WTC11 (cell line): Measurements from ENCODE around the gene UCP3. TPM values are rescaled to one million over a fixed set of nuclear protein-coding genes. Genes with fewer than 3 reads are reported as not detected.

Source experiments
- ATAC-seq: fragments of 200-7000 bp; cut with Tn5 transposase; 2 replicates; pipeline ENCODE4 v1.10.0; 2021; ENCODE audit warnings: mild to moderate bottlenecking, moderate library complexity
- CTCF ChIA-PET: fragments of 300-600 bp; sonication (Branson Sonifier 250); formaldehyde crosslinking; loops from one replicate; lab custom pipeline; 2021; ENCODE audit warnings: antibody characterized with exemption; lab: Charles Lee
- POLR2A ChIA-PET: fragments of 350-600 bp; sonication (Branson Sonifier 250); formaldehyde crosslinking; loops from one replicate; lab custom pipeline; 2021; ENCODE audit warnings: antibody characterized with exemption; lab: Charles Lee
- DNase-seq: peaks from one replicate; pipeline ENCODE4 v3.0.0; 2021; ENCODE audit warnings: low spot score
- H3K27ac Mint-ChIP-seq: 2 replicates; pipeline ENCODE4 v1.8.0; 2021; ENCODE audit warnings: mixed read lengths
- H3K27me3 Mint-ChIP-seq: 2 replicates; pipeline ENCODE4 v1.8.0; 2021; ENCODE audit warnings: low read depth, mild to moderate bottlenecking, moderate library complexity, mixed read lengths
- H3K36me3 Mint-ChIP-seq: 2 replicates; pipeline ENCODE4 v1.8.0; 2021; ENCODE audit warnings: mixed read lengths
- H3K4me1 Mint-ChIP-seq: 2 replicates; pipeline ENCODE4 v1.8.0; 2022; ENCODE audit warnings: mixed read lengths
- H3K4me3 Mint-ChIP-seq: 2 replicates; pipeline ENCODE4 v1.8.0; 2021; ENCODE audit warnings: mild to moderate bottlenecking, moderate library complexity, mixed read lengths
- H3K9me3 Mint-ChIP-seq: 2 replicates; pipeline ENCODE4 v1.8.0; 2021; ENCODE audit warnings: mixed read lengths
- ARID4B ChIP-seq: sonication (generic); formaldehyde crosslinking; IDR thresholded peaks from 2 replicates; pipeline ENCODE4 v1.8.0; 2023; ENCODE audit warnings: missing genetic modification reagents, mild to moderate bottlenecking, borderline replicate concordance
- CBFB ChIP-seq: sonication (generic); formaldehyde crosslinking; IDR thresholded peaks from 2 replicates; pipeline ENCODE4 v1.8.1; 2022; ENCODE audit warnings: mild to moderate bottlenecking, low read depth, missing genetic modification reagents
- CREB1 ChIP-seq: sonication (generic); formaldehyde crosslinking; IDR thresholded peaks from 2 replicates; pipeline ENCODE4 v1.8.0; 2023; ENCODE audit warnings: mild to moderate bottlenecking, missing genetic modification reagents
- CREM ChIP-seq: sonication (generic); formaldehyde crosslinking; IDR thresholded peaks from 2 replicates; pipeline ENCODE4 v1.8.1; 2022; ENCODE audit warnings: mild to moderate bottlenecking, missing genetic modification reagents, moderate library complexity
- ELF4 ChIP-seq: sonication (generic); formaldehyde crosslinking; IDR thresholded peaks from 2 replicates; pipeline ENCODE4 v1.8.1; 2022; ENCODE audit warnings: low read depth, mild to moderate bottlenecking, moderate library complexity, missing genetic modification reagents
- ETV6 ChIP-seq: sonication (generic); formaldehyde crosslinking; IDR thresholded peaks from 2 replicates; pipeline ENCODE4 v1.8.1; 2022; ENCODE audit warnings: mild to moderate bottlenecking, missing genetic modification reagents
- FOXJ3 ChIP-seq: sonication (generic); formaldehyde crosslinking; IDR thresholded peaks from 2 replicates; pipeline ENCODE4 v1.9.0; 2021; ENCODE audit warnings: missing genetic modification reagents, mild to moderate bottlenecking, borderline replicate concordance
- FOXP1 ChIP-seq: sonication (generic); formaldehyde crosslinking; IDR thresholded peaks from 2 replicates; pipeline ENCODE4 v1.8.0; 2022; ENCODE audit warnings: missing genetic modification reagents, mild to moderate bottlenecking, moderate library complexity, borderline replicate concordance
- GABPB1 ChIP-seq: sonication (generic); formaldehyde crosslinking; IDR thresholded peaks from 2 replicates; pipeline ENCODE4 v1.8.1; 2023; ENCODE audit warnings: mild to moderate bottlenecking, missing genetic modification reagents
- HMGA2 ChIP-seq: fragments of 250-450 bp; sonication (Bioruptor Pico); IDR thresholded peaks from 2 replicates; pipeline ENCODE4 v1.4.0; 2021; ENCODE audit warnings: mild to moderate bottlenecking, moderate library complexity
- RELA ChIP-seq: sonication (generic); formaldehyde crosslinking; IDR thresholded peaks from 2 replicates; pipeline ENCODE4 v1.8.1; 2022; ENCODE audit warnings: missing genetic modification reagents, mild to moderate bottlenecking, borderline replicate concordance
- SOX15 ChIP-seq: fragments of 250-450 bp; sonication (Bioruptor Pico); IDR thresholded peaks from 2 replicates; pipeline ENCODE4 v1.9.0; 2021; ENCODE audit warnings: mild to moderate bottlenecking
- ZBTB21 ChIP-seq: sonication (generic); formaldehyde crosslinking; IDR thresholded peaks from 2 replicates; pipeline ENCODE4 v1.8.1; 2023; ENCODE audit warnings: mild to moderate bottlenecking, missing genetic modification reagents, borderline replicate concordance
- ZNF138 ChIP-seq: sonication (generic); formaldehyde crosslinking; conservative IDR thresholded peaks from 2 replicates; pipeline ENCODE4 v1.8.1; 2022; ENCODE audit warnings: mild to moderate bottlenecking, moderate library complexity, missing genetic modification reagents
- ZNF219 ChIP-seq: sonication (generic); formaldehyde crosslinking; IDR thresholded peaks from 2 replicates; pipeline ENCODE4 v1.8.0; 2023; ENCODE audit warnings: missing genetic modification reagents, mild to moderate bottlenecking, borderline replicate concordance
- ZNF396 ChIP-seq: fragments of 250-450 bp; sonication (Bioruptor Pico); IDR thresholded peaks from 2 replicates; pipeline ENCODE4 v1.8.0; 2021; ENCODE audit warnings: mild to moderate bottlenecking, moderate library complexity, borderline replicate concordance
- ZNF671 ChIP-seq: fragments of 250-450 bp; sonication (Bioruptor Pico); IDR thresholded peaks from 2 replicates; pipeline ENCODE4 v1.8.0; 2021; ENCODE audit warnings: mild to moderate bottlenecking
- total RNA-seq: library from RNA; stranded (reverse); gene quantifications from 3 replicates; pipeline ENCODE4 v1.2.3, GENCODE V29; 2021
- TF ChIP-seq, protein P1 (sequence below): fragments of 250-450 bp; sonication (Bioruptor Pico); IDR thresholded peaks from 2 replicates; pipeline ENCODE4 v1.9.0; 2021; ENCODE audit warnings: mild to moderate bottlenecking
- TF ChIP-seq, protein P2 (sequence below): sonication (generic); formaldehyde crosslinking; IDR thresholded peaks from 2 replicates; pipeline ENCODE4 v1.8.0; 2022; ENCODE audit warnings: mild to moderate bottlenecking, missing genetic modification reagents
- TF ChIP-seq, protein P3 (sequence below): fragments of 250-450 bp; sonication (Bioruptor Pico); IDR thresholded peaks from 2 replicates; pipeline ENCODE4 v1.9.0; 2021; ENCODE audit warnings: moderate library complexity, mild to moderate bottlenecking, inconsistent platforms, borderline replicate concordance
- TF ChIP-seq, protein P4 (sequence below): sonication (generic); formaldehyde crosslinking; IDR thresholded peaks from 2 replicates; pipeline ENCODE4 v1.8.1; 2022; ENCODE audit warnings: mild to moderate bottlenecking, missing genetic modification reagents, moderate library complexity, borderline replicate concordance
- TF ChIP-seq, protein P5 (sequence below): sonication (generic); formaldehyde crosslinking; IDR thresholded peaks from 2 replicates; pipeline ENCODE4 v1.8.1; 2022; ENCODE audit warnings: low read depth, mild to moderate bottlenecking, moderate library complexity, missing genetic modification reagents, borderline replicate concordance

Gene UCP3
- total RNA-seq, 1 experiment from 2014 or later, result 0.55 TPM

DNA sequence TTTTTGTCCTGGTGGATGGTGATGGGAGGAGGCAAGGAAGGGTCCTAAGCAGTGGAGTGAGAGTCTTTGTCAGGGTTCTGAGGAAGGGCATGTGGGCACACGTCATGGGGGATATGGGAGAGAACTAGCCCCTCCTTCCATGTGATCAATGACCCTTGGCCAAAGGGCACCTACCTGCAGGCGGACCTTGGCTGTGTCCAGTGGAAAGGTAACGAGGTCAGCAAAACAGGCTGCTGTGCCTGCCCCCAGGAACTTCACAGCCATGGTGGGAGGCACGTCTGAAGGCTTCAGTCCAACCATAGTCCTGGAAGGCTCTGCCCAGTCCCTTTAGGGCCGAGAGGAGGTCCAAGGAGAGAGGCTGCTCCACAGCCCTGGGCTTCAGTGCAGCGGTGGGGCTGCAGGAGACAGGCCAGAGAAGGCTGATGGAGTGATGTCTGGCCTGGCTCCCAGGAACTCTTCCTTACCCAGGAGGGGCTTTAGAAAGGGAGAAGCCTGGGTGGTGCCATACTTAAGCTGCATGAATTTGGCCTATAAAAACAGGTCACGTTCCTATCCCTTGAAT is 2.1 kb downstream of the UCP3 start:
- CTCF ChIA-PET, result no interaction called here
- no peak overlapping the region for H3K4me3 Mint-ChIP-seq
- no peaks in the 10 kb centered on the region for H3K9me3 Mint-ChIP-seq
- TF ChIP-seq SOX15 (CRISPR knock-in tag) (no peak), ELF4 (CRISPR knock-in tag) (no peak), ZBTB21 (CRISPR knock-in tag) (no peak), RELA (no peak), ZNF396 (CRISPR knock-in tag) (no peak), ZNF671 (CRISPR knock-in tag) (no peak), FOXJ3 (CRISPR knock-in tag) (no peak), CREB1 (no peak), FOXP1 (no peak), CREM (CRISPR knock-in tag) (no peak), ZNF219 (CRISPR knock-in tag) (no peak), ETV6 (CRISPR knock-in tag) (no peak), ARID4B (CRISPR knock-in tag) (no peak), CBFB (CRISPR knock-in tag) (no peak)
- TF ChIP-seq, protein P1, sequence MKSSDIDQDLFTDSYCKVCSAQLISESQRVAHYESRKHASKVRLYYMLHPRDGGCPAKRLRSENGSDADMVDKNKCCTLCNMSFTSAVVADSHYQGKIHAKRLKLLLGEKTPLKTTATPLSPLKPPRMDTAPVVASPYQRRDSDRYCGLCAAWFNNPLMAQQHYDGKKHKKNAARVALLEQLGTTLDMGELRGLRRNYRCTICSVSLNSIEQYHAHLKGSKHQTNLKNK (CRISPR knock-in tag), result no peak
- TF ChIP-seq, protein P2, sequence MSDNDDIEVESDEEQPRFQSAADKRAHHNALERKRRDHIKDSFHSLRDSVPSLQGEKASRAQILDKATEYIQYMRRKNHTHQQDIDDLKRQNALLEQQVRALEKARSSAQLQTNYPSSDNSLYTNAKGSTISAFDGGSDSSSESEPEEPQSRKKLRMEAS (CRISPR knock-in tag), result no peak
- TF ChIP-seq, protein P3, sequence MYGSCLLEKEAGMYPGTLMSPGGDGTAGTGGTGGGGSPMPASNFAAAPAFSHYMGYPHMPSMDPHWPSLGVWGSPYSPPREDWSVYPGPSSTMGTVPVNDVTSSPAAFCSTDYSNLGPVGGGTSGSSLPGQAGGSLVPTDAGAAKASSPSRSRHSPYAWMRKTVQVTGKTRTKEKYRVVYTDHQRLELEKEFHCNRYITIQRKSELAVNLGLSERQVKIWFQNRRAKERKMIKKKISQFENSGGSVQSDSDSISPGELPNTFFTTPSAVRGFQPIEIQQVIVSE (CRISPR knock-in tag), result no peak
- TF ChIP-seq, protein P4, sequence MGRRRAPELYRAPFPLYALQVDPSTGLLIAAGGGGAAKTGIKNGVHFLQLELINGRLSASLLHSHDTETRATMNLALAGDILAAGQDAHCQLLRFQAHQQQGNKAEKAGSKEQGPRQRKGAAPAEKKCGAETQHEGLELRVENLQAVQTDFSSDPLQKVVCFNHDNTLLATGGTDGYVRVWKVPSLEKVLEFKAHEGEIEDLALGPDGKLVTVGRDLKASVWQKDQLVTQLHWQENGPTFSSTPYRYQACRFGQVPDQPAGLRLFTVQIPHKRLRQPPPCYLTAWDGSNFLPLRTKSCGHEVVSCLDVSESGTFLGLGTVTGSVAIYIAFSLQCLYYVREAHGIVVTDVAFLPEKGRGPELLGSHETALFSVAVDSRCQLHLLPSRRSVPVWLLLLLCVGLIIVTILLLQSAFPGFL (CRISPR knock-in tag), result no peak
- no peak for DNase-seq
- POLR2A ChIA-PET, result no interaction called here
- no peak for ATAC-seq
- H3K27ac Mint-ChIP-seq, result no peak overlapping the region
- no peaks in the 10 kb centered on the region for H3K27me3 Mint-ChIP-seq
- H3K36me3 Mint-ChIP-seq, result no peaks in the 10 kb centered on the region
- peaks cover 10% of the 10 kb centered on the region for H3K4me1 Mint-ChIP-seq

DNA sequence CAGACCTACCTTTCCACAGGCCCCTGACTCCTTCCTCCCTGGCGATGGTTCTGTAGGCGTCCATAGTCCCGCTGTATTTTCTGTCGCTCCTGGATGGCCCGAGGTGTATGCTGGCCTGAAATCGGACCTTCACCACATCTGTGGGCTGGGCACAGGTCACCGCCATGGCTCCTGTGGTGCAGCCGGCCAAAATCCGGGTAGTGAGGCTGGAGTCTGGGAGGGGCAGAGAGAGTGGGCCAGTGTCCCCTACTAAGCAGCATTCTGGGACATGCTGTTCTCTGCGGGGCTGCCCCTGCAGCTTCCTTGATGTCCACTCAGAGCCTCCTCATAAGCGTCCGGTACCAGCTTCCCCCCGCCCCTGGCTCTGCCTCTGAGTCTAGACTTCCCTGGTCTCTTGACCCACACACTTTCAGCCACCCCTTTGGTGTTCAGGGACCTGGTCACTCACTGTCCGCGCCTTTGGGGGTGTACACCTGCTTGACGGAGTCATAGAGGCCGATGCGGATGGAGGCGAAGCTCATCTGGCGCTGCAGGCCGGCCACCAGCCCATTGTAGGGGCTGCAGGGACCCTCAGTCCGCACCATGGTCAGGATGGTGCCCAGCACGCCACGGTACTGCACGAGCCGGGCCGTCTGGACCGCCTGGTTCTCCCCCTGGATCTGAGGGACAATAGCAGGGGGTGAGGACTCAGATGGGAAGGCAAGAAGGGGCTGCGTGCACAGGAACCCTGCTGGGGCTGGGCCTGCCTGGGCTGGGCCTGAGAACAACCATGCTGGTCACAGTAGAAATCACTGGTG is 3.0 kb downstream of the UCP3 start:
- no peak for TF ChIP-seq GABPB1 (CRISPR knock-in tag)
- no peak for TF ChIP-seq ZNF138 (CRISPR knock-in tag)
- TF ChIP-seq, protein P5, sequence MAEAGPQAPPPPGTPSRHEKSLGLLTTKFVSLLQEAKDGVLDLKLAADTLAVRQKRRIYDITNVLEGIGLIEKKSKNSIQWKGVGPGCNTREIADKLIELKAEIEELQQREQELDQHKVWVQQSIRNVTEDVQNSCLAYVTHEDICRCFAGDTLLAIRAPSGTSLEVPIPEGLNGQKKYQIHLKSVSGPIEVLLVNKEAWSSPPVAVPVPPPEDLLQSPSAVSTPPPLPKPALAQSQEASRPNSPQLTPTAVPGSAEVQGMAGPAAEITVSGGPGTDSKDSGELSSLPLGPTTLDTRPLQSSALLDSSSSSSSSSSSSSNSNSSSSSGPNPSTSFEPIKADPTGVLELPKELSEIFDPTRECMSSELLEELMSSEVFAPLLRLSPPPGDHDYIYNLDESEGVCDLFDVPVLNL (CRISPR knock-in tag), result no peak
- no peak for TF ChIP-seq HMGA2 (CRISPR knock-in tag)
- ChIA-PET CTCF (no interaction called here), POLR2A (no interaction called here)
- ATAC-seq, result no peak
- Mint-ChIP-seq H3K27ac (no peak overlapping the region), H3K4me3 (no peak overlapping the region), H3K36me3 (no peaks in the 10 kb centered on the region), H3K9me3 (no peaks in the 10 kb centered on the region), H3K4me1 (peaks cover 10% of the 10 kb centered on the region), H3K27me3 (no peaks in the 10 kb centered on the region)
- DNase-seq, result no peak
